ENCODE results near the gene CWF19L1.
"Not testable (repeated sequence)": the region's sequence is repeated elsewhere in the genome, so short reads cannot be mapped to it uniquely, and the experiment has no call there.

The CWF19L1 gene

GRCh38 chr10:100287756-100288155, 20.3 kb upstream of the CWF19L1 start:
- Mint-ChIP-seq H3K27ac (peak overlapping the region; percentile 96 to 98), H3K9me3 (no peaks in the 10 kb centered on the region), H3K27me3 (peaks cover 0 to 6% of the 10 kb centered on the region in 2 donors), H3K4me3 (peak overlapping the region; percentile 92 to 98), H3K36me3 (ENCODE audit: insufficient read depth) (peaks cover 25% of the 10 kb centered on the region), H3K4me1 (ENCODE audit: low read depth in 2 of 2) (peaks cover 15 to 16% of the 10 kb centered on the region in 2 donors)
- no peak for ATAC-seq (replicated peaks)
- DNase-seq, result no peak

GRCh38 chr10:100286051-100287033, 18.9 kb upstream of the CWF19L1 start, which contains the start of gene BLOC1S2:
Gene BLOC1S2 (minus strand): TSS chr10:100286680. CDS start chr10:100286659, 21 bp downstream.
- peak; percentile 85 for ATAC-seq (replicated peaks)

GRCh38 chr10:100285326-100285725, 17.9 kb upstream of the CWF19L1 start:
- not testable (repeated sequence) for H3K27me3 Mint-ChIP-seq; H3K9me3 Mint-ChIP-seq; ATAC-seq (replicated peaks); DNase-seq
- Mint-ChIP-seq H3K4me1 (ENCODE audit: low read depth in 2 of 2) (peaks cover 15 to 16% of the 10 kb centered on the region in 2 donors), H3K27ac (peak overlapping the region; percentile 96 to 98), H3K4me3 (peak overlapping the region; percentile 92 to 98), H3K36me3 (ENCODE audit: insufficient read depth) (peaks cover 30% of the 10 kb centered on the region)

More at GRCh38 chr10:100286051-100287033, 18.9 kb upstream of the CWF19L1 start, which contains the start of gene BLOC1S2:
- peak within 1 kb of the TSS; percentile 92 to 98 for H3K4me3 Mint-ChIP-seq
- H3K27ac Mint-ChIP-seq, result peak within 1 kb of the TSS; percentile 96 to 98
- peaks cover 15 to 16% of the 10 kb centered on the region in 2 donors for H3K4me1 Mint-ChIP-seq (ENCODE audit: low read depth in 2 of 2)
- no peaks in the 10 kb centered on the region for H3K27me3 Mint-ChIP-seq
- peaks cover 25% of the 10 kb centered on the region for H3K36me3 Mint-ChIP-seq (ENCODE audit: insufficient read depth)
- H3K9me3 Mint-ChIP-seq, result no peaks in the 10 kb centered on the region
- peak; percentile 79 to 85 (median 83) for DNase-seq

GRCh38 chr10:100282907-100283306, 15.5 kb upstream of the CWF19L1 start:
- no peak overlapping the region for H3K27ac Mint-ChIP-seq
- peaks cover 15 to 16% of the 10 kb centered on the region in 2 donors for H3K4me1 Mint-ChIP-seq (ENCODE audit: low read depth in 2 of 2)
- H3K4me3 Mint-ChIP-seq, result no peak overlapping the region
- no peak for DNase-seq
- H3K27me3 Mint-ChIP-seq, result no peaks in the 10 kb centered on the region
- ATAC-seq (replicated peaks), result no peak
- H3K9me3 Mint-ChIP-seq, result no peaks in the 10 kb centered on the region
- H3K36me3 Mint-ChIP-seq (ENCODE audit: insufficient read depth), result peaks cover 48% of the 10 kb centered on the region

GRCh38 chr10:100276971-100277370, 9.5 kb upstream of the CWF19L1 start:
- H3K4me1 Mint-ChIP-seq (ENCODE audit: low read depth in 2 of 2); ATAC-seq (replicated peaks); H3K27ac Mint-ChIP-seq; H3K4me3 Mint-ChIP-seq; DNase-seq; H3K9me3 Mint-ChIP-seq; H3K27me3 Mint-ChIP-seq: not testable (repeated sequence)
- peaks cover 45% of the 10 kb centered on the region for H3K36me3 Mint-ChIP-seq (ENCODE audit: insufficient read depth)

GRCh38 chr10:100265821-100266485, 1.5 kb downstream of the CWF19L1 start:
- Mint-ChIP-seq H3K4me3 (peak overlapping the region; percentile 65 to 100), H3K27me3 (no peaks in the 10 kb centered on the region), H3K4me1 (ENCODE audit: low read depth in 2 of 2) (peaks cover 28 to 32% of the 10 kb centered on the region in 2 donors), H3K36me3 (ENCODE audit: insufficient read depth) (peaks cover 35% of the 10 kb centered on the region), H3K27ac (peak overlapping the region; percentile 71 to 76), H3K9me3 (no peaks in the 10 kb centered on the region)
- DNase-seq (no peak), ATAC-seq (replicated peaks) (no peak)

GRCh38 chr10:100254191-100254590, 13.2 kb downstream of the CWF19L1 start:
- Mint-ChIP-seq H3K4me3 (no peak overlapping the region), H3K9me3 (no peaks in the 10 kb centered on the region), H3K4me1 (ENCODE audit: low read depth in 2 of 2) (peaks cover 4 to 6% of the 10 kb centered on the region in 2 donors), H3K27me3 (no peaks in the 10 kb centered on the region), H3K27ac (no peak overlapping the region), H3K36me3 (ENCODE audit: insufficient read depth) (peaks cover 93% of the 10 kb centered on the region)
- ATAC-seq (replicated peaks), result no peak
- DNase-seq, result no peak

GRCh38 chr10:100253041-100253440, 14.4 kb downstream of the CWF19L1 start:
- DNase-seq (no peak), ATAC-seq (replicated peaks) (no peak)
- H3K27ac Mint-ChIP-seq, result no peak overlapping the region
- no peaks in the 10 kb centered on the region for H3K27me3 Mint-ChIP-seq
- H3K4me3 Mint-ChIP-seq, result no peak overlapping the region
- H3K36me3 Mint-ChIP-seq (ENCODE audit: insufficient read depth), result peaks cover 90% of the 10 kb centered on the region
- H3K9me3 Mint-ChIP-seq, result no peaks in the 10 kb centered on the region
- peaks cover 0 to 4% of the 10 kb centered on the region in 2 donors for H3K4me1 Mint-ChIP-seq (ENCODE audit: low read depth in 2 of 2)

- Mint-ChIP-seq H3K4me1 (ENCODE audit: low read depth in 2 of 2) (no peaks in the 10 kb centered on the region), H3K4me3 (no peak overlapping the region), H3K9me3 (no peaks in the 10 kb centered on the region), H3K27ac (peak overlapping the region in 1 of 2 donors; percentile 35), H3K27me3 (no peaks in the 10 kb centered on the region), H3K36me3 (ENCODE audit: insufficient read depth) (peaks cover 90% of the 10 kb centered on the region)
- ATAC-seq (replicated peaks) (no peak), DNase-seq (no peak)
These were observed 18.6 kb downstream of the CWF19L1 start for GRCh38 chr10:100248820-100249219.

- no peak for ATAC-seq (replicated peaks)
- H3K4me1 Mint-ChIP-seq (ENCODE audit: low read depth in 2 of 2), result no peaks in the 10 kb centered on the region
- no peak overlapping the region for H3K4me3 Mint-ChIP-seq
- H3K36me3 Mint-ChIP-seq (ENCODE audit: insufficient read depth), result peaks cover 79% of the 10 kb centered on the region
- no peak for DNase-seq
- H3K27me3 Mint-ChIP-seq, result no peaks in the 10 kb centered on the region
- H3K9me3 Mint-ChIP-seq, result no peaks in the 10 kb centered on the region
- no peak overlapping the region for H3K27ac Mint-ChIP-seq
These were observed 21.8 kb downstream of the CWF19L1 start for GRCh38 chr10:100245484-100246220.

GRCh38 chr10:100239851-100240250, 27.6 kb downstream of the CWF19L1 start:
- no peak for ATAC-seq (replicated peaks)
- Mint-ChIP-seq H3K9me3 (no peaks in the 10 kb centered on the region), H3K36me3 (ENCODE audit: insufficient read depth) (peaks cover 83% of the 10 kb centered on the region), H3K4me3 (no peak overlapping the region), H3K27ac (no peak overlapping the region), H3K4me1 (ENCODE audit: low read depth in 2 of 2) (no peaks in the 10 kb centered on the region), H3K27me3 (no peaks in the 10 kb centered on the region)
- no peak for DNase-seq

GRCh38 chr10:100238429-100238828, 29.0 kb downstream of the CWF19L1 start:
- Mint-ChIP-seq H3K9me3 (no peaks in the 10 kb centered on the region), H3K27me3 (no peaks in the 10 kb centered on the region), H3K4me1 (ENCODE audit: low read depth in 2 of 2) (no peaks in the 10 kb centered on the region), H3K4me3 (no peak overlapping the region), H3K27ac (no peak overlapping the region), H3K36me3 (ENCODE audit: insufficient read depth) (peaks cover 73% of the 10 kb centered on the region)
- DNase-seq, result no peak
- no peak for ATAC-seq (replicated peaks)

GRCh38 chr10:100232101-100232500, 35.3 kb downstream of the CWF19L1 start:
- H3K27ac Mint-ChIP-seq, result no peak overlapping the region
- H3K4me3 Mint-ChIP-seq, result no peak overlapping the region
- peaks cover 59% of the 10 kb centered on the region for H3K36me3 Mint-ChIP-seq (ENCODE audit: insufficient read depth)
- H3K4me1 Mint-ChIP-seq (ENCODE audit: low read depth in 2 of 2), result peaks cover 15 to 26% of the 10 kb centered on the region in 2 donors
- no peaks in the 10 kb centered on the region for H3K9me3 Mint-ChIP-seq
- H3K27me3 Mint-ChIP-seq, result no peaks in the 10 kb centered on the region
- DNase-seq, result no peak
- ATAC-seq (replicated peaks), result no peak
